OCI-LY3 (cell line): Measurements from ENCODE around the gene DNASE1L2.

Source experiments
- EZH2phosphoT487 ChIP-seq: fragments of 200-600 bp; shearing (Covaris generic); IDR thresholded peaks from 2 replicates; pipeline ENCODE4 v1.6.1; 2018; ENCODE audit warnings: antibody characterized with exemption, mixed run types, low read depth
- TF ChIP-seq, protein P1 (sequence below): fragments of 200-600, 300-600 bp; sonication (generic); IDR thresholded peaks from 2 replicates; pipeline ENCODE4 v1.5.1; 2014; ENCODE audit warnings: antibody characterized with exemption, low read length, low read depth

DNA sequence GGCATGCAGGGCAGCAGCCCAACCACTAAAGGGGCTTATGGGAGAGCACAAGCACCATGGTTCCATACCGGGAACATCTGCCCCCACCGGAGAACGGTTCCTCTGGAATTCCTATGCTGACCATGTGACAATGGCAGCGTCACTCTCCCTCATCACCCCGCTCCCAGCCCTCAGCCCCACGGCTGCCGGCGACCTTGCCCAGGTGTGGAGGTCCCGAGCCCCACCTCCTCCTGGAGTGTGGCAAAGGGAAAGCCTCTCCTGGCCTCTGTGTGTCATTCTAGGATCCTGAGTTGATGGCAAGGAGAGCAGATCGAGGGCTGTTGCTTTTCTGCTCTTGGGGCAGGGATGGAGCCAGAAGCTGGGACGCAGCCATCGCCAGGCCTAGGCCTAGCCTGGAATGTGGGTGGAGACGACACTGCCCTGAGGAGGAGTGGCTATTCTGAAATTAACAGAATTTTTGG is 49.5 kb downstream of the DNASE1L2 start:
- TF ChIP-seq, protein P1, sequence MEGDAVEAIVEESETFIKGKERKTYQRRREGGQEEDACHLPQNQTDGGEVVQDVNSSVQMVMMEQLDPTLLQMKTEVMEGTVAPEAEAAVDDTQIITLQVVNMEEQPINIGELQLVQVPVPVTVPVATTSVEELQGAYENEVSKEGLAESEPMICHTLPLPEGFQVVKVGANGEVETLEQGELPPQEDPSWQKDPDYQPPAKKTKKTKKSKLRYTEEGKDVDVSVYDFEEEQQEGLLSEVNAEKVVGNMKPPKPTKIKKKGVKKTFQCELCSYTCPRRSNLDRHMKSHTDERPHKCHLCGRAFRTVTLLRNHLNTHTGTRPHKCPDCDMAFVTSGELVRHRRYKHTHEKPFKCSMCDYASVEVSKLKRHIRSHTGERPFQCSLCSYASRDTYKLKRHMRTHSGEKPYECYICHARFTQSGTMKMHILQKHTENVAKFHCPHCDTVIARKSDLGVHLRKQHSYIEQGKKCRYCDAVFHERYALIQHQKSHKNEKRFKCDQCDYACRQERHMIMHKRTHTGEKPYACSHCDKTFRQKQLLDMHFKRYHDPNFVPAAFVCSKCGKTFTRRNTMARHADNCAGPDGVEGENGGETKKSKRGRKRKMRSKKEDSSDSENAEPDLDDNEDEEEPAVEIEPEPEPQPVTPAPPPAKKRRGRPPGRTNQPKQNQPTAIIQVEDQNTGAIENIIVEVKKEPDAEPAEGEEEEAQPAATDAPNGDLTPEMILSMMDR, result no peak
- TF ChIP-seq EZH2phosphoT487, result no peak
